ENCODE data around the gene ABHD3. TPM values are rescaled to one million over a fixed set of nuclear protein-coding genes. Genes with fewer than 3 reads are reported as not detected.
A peak's percentile ranks its signal among the peaks of the same experiment; 100 is the strongest.

ABHD3 gene, protein sequence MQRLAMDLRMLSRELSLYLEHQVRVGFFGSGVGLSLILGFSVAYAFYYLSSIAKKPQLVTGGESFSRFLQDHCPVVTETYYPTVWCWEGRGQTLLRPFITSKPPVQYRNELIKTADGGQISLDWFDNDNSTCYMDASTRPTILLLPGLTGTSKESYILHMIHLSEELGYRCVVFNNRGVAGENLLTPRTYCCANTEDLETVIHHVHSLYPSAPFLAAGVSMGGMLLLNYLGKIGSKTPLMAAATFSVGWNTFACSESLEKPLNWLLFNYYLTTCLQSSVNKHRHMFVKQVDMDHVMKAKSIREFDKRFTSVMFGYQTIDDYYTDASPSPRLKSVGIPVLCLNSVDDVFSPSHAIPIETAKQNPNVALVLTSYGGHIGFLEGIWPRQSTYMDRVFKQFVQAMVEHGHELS
- 1 to 10 TPM; 4.9 to 9.5 (median 5.1) TPM for total RNA-seq

DNA sequence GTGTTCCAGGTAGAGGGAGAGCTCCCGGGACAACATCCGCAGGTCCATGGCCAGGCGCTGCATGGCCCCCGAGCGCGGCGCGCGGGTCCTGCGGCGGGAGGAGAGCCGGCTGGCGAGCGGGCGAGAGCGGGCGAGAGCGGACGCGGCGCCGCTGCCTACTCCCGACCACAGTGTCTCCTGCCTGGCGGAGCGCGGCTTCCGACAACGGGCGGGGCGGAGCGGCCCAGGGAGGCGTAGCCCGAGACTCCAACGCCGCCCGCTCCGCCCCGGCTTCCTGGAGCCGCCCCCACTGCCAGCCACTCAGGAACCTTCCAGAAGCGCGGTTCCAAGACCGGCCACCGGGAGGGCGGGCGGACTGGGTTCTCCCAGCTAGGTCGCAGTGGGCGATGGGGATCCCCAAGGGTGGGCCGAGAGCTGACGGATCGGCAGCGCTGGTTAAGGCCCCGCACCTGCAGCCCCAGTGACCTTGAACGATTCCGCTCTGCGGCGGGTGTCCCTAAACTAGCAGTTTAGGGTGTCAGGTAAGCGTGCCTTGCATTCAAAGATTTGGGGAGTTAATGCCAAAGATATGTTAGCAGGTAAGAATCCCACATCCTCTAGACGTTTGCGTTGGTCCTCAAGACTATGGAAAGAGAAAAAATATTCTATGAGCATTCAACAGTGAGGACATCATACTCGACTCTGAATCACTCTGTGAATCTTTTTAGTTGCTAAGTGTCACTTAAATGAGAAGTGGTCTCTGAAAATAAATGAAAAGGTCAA is at the start of gene ABHD3:
TSS of gene ABHD3 (minus strand) at position 172 of the 762 bp plus-strand sequence. CDS start at position 63, 109 bp downstream.
- intact Hi-C loops (cut with DNase I; ENCODE audit: low total_unique reads): no loop called here
- WGBS, 2 donors: 2 to 3% methylated on average over 36 to 42 of the region's 60 CpGs
- peak within 1 kb of the TSS; percentile 87 for H3K4me3 ChIP-seq (ENCODE audit: low read depth, poor library complexity, severe bottlenecking)
- peak; percentile 88 to 98 for DNase-seq (ENCODE audit: low spot score in 2 of 2)
- TF ChIP-seq, protein P1, sequence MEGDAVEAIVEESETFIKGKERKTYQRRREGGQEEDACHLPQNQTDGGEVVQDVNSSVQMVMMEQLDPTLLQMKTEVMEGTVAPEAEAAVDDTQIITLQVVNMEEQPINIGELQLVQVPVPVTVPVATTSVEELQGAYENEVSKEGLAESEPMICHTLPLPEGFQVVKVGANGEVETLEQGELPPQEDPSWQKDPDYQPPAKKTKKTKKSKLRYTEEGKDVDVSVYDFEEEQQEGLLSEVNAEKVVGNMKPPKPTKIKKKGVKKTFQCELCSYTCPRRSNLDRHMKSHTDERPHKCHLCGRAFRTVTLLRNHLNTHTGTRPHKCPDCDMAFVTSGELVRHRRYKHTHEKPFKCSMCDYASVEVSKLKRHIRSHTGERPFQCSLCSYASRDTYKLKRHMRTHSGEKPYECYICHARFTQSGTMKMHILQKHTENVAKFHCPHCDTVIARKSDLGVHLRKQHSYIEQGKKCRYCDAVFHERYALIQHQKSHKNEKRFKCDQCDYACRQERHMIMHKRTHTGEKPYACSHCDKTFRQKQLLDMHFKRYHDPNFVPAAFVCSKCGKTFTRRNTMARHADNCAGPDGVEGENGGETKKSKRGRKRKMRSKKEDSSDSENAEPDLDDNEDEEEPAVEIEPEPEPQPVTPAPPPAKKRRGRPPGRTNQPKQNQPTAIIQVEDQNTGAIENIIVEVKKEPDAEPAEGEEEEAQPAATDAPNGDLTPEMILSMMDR (IDR thresholded peaks at IDR 0.05): no peak
- TF ChIP-seq POLR2A (IDR thresholded peaks at IDR 0.05): peak in 1 of 2 donors; percentile 39

DNA sequence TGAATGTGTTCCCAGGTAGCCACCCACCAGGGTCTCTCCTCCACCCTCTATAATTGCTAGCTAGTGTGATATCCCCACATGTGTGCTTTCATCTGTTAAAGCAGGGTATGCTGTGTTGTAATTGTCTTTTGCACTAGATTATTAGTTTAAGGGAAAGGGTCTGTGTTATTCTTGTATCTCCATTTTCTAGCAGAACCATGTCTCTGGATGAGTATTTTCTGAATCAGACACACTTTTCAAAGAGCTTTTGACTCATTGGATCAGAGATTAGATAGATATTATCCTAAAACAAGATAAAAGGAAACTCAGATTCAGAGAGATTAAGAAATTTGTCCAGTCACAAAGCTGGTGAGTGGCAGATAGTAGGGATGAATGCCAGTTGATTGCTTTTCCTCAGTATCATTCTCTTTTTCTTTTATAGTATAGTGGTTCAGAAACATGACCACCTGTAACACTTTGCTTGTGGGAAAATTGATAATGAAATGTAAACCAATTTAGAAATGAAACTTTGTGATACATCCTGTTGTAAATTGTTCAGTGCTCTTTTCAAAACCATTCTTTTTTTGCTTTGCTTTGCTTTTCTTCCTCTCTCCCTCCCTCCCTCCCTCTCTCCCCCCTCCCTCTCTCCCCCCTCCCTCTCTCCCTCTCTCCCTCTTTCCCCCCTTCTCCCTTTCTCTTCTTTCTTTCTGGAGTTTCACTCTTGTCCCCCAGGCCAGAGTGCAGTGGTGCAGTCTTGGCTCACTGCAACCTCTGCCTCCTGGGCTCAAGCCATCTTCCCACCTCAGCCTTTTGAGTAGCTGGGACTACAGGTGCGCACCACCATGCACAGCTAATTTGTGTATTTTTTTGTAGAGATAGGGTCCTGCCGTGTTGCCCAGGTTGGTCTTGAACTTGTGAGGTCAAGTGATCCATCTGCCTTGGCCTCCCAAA is 43.5 kb upstream of the ABHD3 start:
- intact Hi-C loops (cut with DNase I; ENCODE audit: low total_unique reads): no loop called here
- 88 to 97% methylated on average over 2 of the region's 2 CpGs for WGBS, 2 donors
- H3K4me3 ChIP-seq (ENCODE audit: low read depth, poor library complexity, severe bottlenecking): no peak overlapping the region
- no peak for DNase-seq (ENCODE audit: low spot score in 2 of 2)
- TF ChIP-seq POLR2A (IDR thresholded peaks at IDR 0.05): no peak
- TF ChIP-seq, protein P1 (IDR thresholded peaks at IDR 0.05): no peak

DNA sequence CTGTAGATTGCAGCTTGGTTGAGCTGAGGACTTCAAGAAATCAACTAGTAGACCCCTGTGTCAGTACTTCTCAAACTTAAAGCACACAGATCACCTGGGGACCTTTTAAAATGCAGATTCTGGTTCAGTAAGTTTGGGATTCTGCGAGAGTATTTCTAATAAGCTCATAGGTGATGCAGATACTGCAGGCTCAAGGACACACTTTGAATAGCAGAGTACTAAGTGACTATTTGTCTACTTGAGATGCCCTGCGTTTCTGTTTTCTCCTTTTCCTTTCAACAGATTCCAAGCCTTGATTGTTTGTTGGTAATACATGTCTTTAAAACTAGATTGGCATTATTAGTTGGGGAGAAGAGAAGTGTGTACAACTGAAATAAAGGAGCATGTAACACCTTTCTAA is 42.7 kb upstream of the ABHD3 start:
- no peak for DNase-seq (ENCODE audit: low spot score in 2 of 2)
- TF ChIP-seq, protein P1 (IDR thresholded peaks at IDR 0.05): no peak
- no peak for TF ChIP-seq POLR2A (IDR thresholded peaks at IDR 0.05)
- intact Hi-C loops (cut with DNase I; ENCODE audit: low total_unique reads): no loop called here
- WGBS, 2 donors: 55 to 59% methylated on average over 2 of the region's 2 CpGs
- no peak overlapping the region for H3K4me3 ChIP-seq (ENCODE audit: low read depth, poor library complexity, severe bottlenecking)

DNA sequence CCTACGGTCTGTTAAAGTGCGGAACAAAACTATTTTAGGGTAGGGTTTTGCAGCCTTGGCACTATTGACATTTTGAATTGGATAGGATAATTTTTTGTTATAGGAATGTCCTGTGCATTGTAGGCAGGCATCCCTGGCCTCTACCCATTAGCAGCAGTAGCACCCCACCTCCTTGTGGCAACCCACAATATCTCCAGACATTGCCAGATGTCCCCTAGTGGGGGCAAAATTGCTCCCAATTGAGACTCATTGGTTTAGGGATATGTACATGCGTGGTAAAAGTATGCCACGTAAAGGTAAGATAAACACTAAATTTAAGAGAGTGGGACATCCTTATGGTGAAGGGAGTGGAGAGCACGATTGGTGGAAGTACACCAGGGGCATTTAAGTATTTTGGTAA is 40.7 kb upstream of the ABHD3 start:
- no peak for DNase-seq (ENCODE audit: low spot score in 2 of 2)
- intact Hi-C loops (cut with DNase I; ENCODE audit: low total_unique reads): no loop called here
- H3K4me3 ChIP-seq (ENCODE audit: low read depth, poor library complexity, severe bottlenecking): no peak overlapping the region
- 95 to 96% methylated on average over 5 of the region's 5 CpGs for WGBS, 2 donors
- TF ChIP-seq, protein P1 (IDR thresholded peaks at IDR 0.05): no peak
- no peak for TF ChIP-seq POLR2A (IDR thresholded peaks at IDR 0.05)

DNA sequence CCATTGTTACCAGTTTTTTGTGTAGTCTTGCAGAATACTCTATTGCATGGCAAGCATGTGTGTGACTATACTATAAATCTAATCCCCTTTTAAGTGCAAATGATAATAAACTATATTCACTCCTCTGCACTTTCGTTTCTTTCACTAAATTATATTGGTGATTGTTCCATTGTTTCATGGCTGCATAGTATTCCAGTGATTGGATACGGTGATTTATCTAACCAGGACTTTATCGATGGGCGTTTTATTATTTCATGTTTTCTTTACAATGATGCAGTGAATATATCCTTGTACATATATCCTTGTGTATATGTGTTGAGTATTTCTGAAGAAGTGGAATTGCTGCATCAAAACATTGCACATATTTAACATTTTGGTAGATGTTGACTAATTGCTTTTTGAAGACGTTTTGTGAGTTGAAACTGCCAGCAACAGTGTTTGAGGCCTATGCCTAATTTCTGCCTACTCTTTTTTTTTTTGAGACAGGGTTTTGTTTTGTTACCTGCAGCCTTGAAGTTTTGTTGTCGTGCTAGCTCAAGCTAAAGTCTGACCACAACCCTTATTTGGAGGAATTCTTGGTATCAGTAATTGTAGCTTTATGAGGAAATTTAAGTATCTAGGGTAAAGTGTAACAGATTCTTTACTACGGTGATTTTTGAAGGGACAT is 38.7 kb upstream of the ABHD3 start:
- TF ChIP-seq, protein P1 (IDR thresholded peaks at IDR 0.05): no peak
- no peak for TF ChIP-seq POLR2A (IDR thresholded peaks at IDR 0.05)
- whole genome bisulfite sequencing, 2 donors: 78% methylated on average over 7 of the region's 7 CpGs
- intact Hi-C loops (cut with DNase I; ENCODE audit: low total_unique reads): no loop called here
- no peak overlapping the region for H3K4me3 ChIP-seq (ENCODE audit: low read depth, poor library complexity, severe bottlenecking)
- DNase-seq (ENCODE audit: low spot score in 2 of 2): no peak

All from lower leg skin (tissue), 4 donors.